HepG2 (cell line): ENCODE data around the gene STAM. TPM values are rescaled to one million over a fixed set of nuclear protein-coding genes. Genes with fewer than 3 reads are reported as not detected.

Source experiments
- ATAC-seq: fragments of 200-7000 bp; cut with Tn5 transposase; 3 replicates; pipeline ENCODE4 v1.9.1; 2020; ENCODE audit warnings: mild to moderate bottlenecking, moderate library complexity
- BruUV-seq: library from RNA; stranded (reverse); fragments of 400-500 nt; replicated peaks from 2 replicates; lab custom pipeline; 2021; lab: Mats Ljungman, UMichigan
- CTCF ChIA-PET: fragments of 300-600 bp; formaldehyde crosslinking; extraction: SDS; loops from one replicate; lab custom pipeline; 2021; ENCODE audit warnings: low total read pairs, inconsistent platforms, low intra/inter-chr PET ratio; lab: Yijun Ruan, JAX
- POLR2A ChIA-PET: fragments of 350-600 bp; sonication (Branson Sonifier 250); formaldehyde crosslinking; loops from one replicate; lab custom pipeline; 2020; ENCODE audit warnings: antibody characterized with exemption, inconsistent platforms; lab: Yijun Ruan, JAX
- DNase-seq: peaks from one replicate; pipeline ENCODE4 v3.0.0-alpha.2; 2015; ENCODE audit warnings: low spot score
- FAIRE-seq: peaks from 3 replicates; lab custom pipeline; 2011; peaks lifted over from hg19 to GRCh38; lab: Jason Lieb, UNC
- H2AFZ ChIP-seq: one replicate; pipeline ENCODE4 v1.6.1; 2011; ENCODE audit warnings: low read length, inconsistent platforms
- H3K27ac ChIP-seq: fragments of 300-600 bp; 3 replicates; pipeline ENCODE4 v1.8.0; 2011; ENCODE audit warnings: mixed run types, mild to moderate bottlenecking, mixed read lengths, low read length, inconsistent platforms; ENCODE audit not compliant: insufficient read depth; ENCODE audit errors: extremely low read length
- H3K27me3 ChIP-seq, 2 experiments: fragments of 200-600 bp in 1 of 2; 2 replicates in 1 of 2; 3 replicates in 1 of 2; pipeline versions ENCODE4 v1.6.0 to v1.8.0; 2011; ENCODE audit warnings: low read length in 2 of 2, mild to moderate bottlenecking in 2 of 2, moderate library complexity in 2 of 2, inconsistent platforms in 1 of 2; ENCODE audit not compliant: insufficient read depth in 2 of 2, control insufficient read depth in 1 of 2
- H3K36me3 ChIP-seq, 2 experiments: fragments of 200-600 bp in 1 of 2; replicated peaks in 1 of 2; 2 replicates in 1 of 2; 3 replicates in 1 of 2; pipeline versions ENCODE4 v1.5.1 to v1.8.0; 2011; ENCODE audit warnings: low read length in 2 of 2, inconsistent platforms in 1 of 2; ENCODE audit not compliant: insufficient read depth in 2 of 2, control insufficient read depth in 1 of 2
- H3K4me1 ChIP-seq: 2 replicates; pipeline ENCODE4 v1.5.1; 2012; ENCODE audit warnings: low read length, inconsistent platforms; ENCODE audit not compliant: insufficient read depth
- H3K4me2 ChIP-seq: 2 replicates; pipeline ENCODE4 v1.6.0; 2011; ENCODE audit warnings: low read depth, low read length, inconsistent platforms
- H3K4me3 ChIP-seq, 3 experiments: fragments of 200-600 bp in 1 of 3; sonication (generic), shearing (Covaris generic) in 1 of 3; replicated peaks in 1 of 3; 2 replicates each; pipeline ENCODE4 v1.5.1; 2011 to 2016; ENCODE audit warnings: low read length in 3 of 3, inconsistent platforms in 2 of 3, low read depth in 2 of 3, mild to moderate bottlenecking in 2 of 3, control low read depth in 1 of 3, mixed read lengths in 1 of 3; ENCODE audit not compliant: insufficient read depth in 1 of 3
- H3K79me2 ChIP-seq: one replicate; pipeline ENCODE4 v1.6.1; 2011; ENCODE audit warnings: low read length, inconsistent platforms; ENCODE audit not compliant: insufficient read depth
- H3K9ac ChIP-seq: 2 replicates; pipeline ENCODE4 v1.6.0; 2011; ENCODE audit warnings: mild to moderate bottlenecking, low read depth, low read length, inconsistent platforms; ENCODE audit not compliant: insufficient read depth
- H3K9me3 ChIP-seq: 2 replicates; pipeline ENCODE4 v1.5.1; 2012; ENCODE audit warnings: mild to moderate bottlenecking, low read length
- H4K20me1 ChIP-seq: 2 replicates; pipeline ENCODE4 v1.6.0; 2011; ENCODE audit warnings: inconsistent platforms, mild to moderate bottlenecking, low read length, moderate library complexity; ENCODE audit not compliant: insufficient read depth
- KLF15 ChIP-seq: sonication (generic); formaldehyde crosslinking; IDR thresholded peaks from 2 replicates; pipeline ENCODE4 v1.8.1; 2023; ENCODE audit warnings: borderline replicate concordance, mild to moderate bottlenecking, inconsistent platforms, missing genetic modification reagents, mixed read lengths
- NBN ChIP-seq: fragments of 450-650 bp; conservative IDR thresholded peaks from 2 replicates; pipeline ENCODE4 v1.6.1; 2017
- YEATS2 ChIP-seq: sonication (generic); formaldehyde crosslinking; IDR thresholded peaks from 2 replicates; pipeline ENCODE4 v1.4.0; 2020; ENCODE audit warnings: missing genetic modification reagents, borderline replicate concordance
- ZNF17 ChIP-seq: sonication (generic); formaldehyde crosslinking; IDR thresholded peaks from 2 replicates; pipeline ENCODE4 v1.5.0; 2020; ENCODE audit warnings: mild to moderate bottlenecking, missing genetic modification reagents
- ZNF362 ChIP-seq: sonication (generic); formaldehyde crosslinking; IDR thresholded peaks from 2 replicates; pipeline ENCODE4 v1.4.0; 2020; ENCODE audit warnings: missing genetic modification reagents, mild to moderate bottlenecking, borderline replicate concordance
- ZNF468 ChIP-seq: sonication (generic); formaldehyde crosslinking; IDR thresholded peaks from 2 replicates; pipeline ENCODE4 v1.8.0; 2022; ENCODE audit warnings: mild to moderate bottlenecking, moderate library complexity, missing genetic modification reagents
- ZNF512B ChIP-seq: sonication (generic); formaldehyde crosslinking; IDR thresholded peaks from 2 replicates; pipeline ENCODE4 v1.5.1; 2020; ENCODE audit warnings: missing genetic modification reagents, mild to moderate bottlenecking, borderline replicate concordance
- ZNF800 ChIP-seq: sonication (generic); formaldehyde crosslinking; IDR thresholded peaks from 2 replicates; pipeline ENCODE4 v1.4.0; 2020; ENCODE audit warnings: missing genetic modification reagents
- ZSCAN30 ChIP-seq: sonication (generic); formaldehyde crosslinking; IDR thresholded peaks from 2 replicates; pipeline ENCODE4 v1.5.0; 2020; ENCODE audit warnings: mild to moderate bottlenecking, missing genetic modification reagents
- WGBS: methylation state at CpG from one replicate; pipeline ENCODE4 v1.1.6; 2017; ENCODE audit warnings: low lambda C conversion rate; 5-methylcytosine and 5-hydroxymethylcytosine counted together
- in situ Hi-C: cut with HindIII; loops from 2 replicates; pipeline ENCODE4 v1.10.0; 2017; ENCODE audit warnings: low pct_unique_long_range_greater_than_20kb; ENCODE audit not compliant: extremely low pct_ligation_motif_present
- intact Hi-C: fragments of 100-400 bp; cut with micrococcal nuclease; formaldehyde crosslinking; loops from one replicate; pipeline ENCODE4 v1.10.0; 2022; ENCODE audit not compliant: unreplicated experiment
- polyA plus RNA-seq, 8 experiments: library from polyadenylated mRNA; depleted of rRNA in 3 of 8; stranded (reverse) in 7 of 8; unstranded in 1 of 8; fragments of >200 nt; fragmentation: Illumina TruSeq in 4 of 8; extraction: Trizol in 4 of 8; gene quantifications; 2 replicates each; pipeline versions ENCODE4 v1.2.1 to v1.2.3, GENCODE V29; 2011 to 2016; ENCODE audit warnings: low read depth in 4 of 8, missing spikeins in 1 of 8, mixed read lengths in 1 of 8; ENCODE audit not compliant: insufficient read depth in 1 of 8
- total RNA-seq, 5 experiments: library from RNA; depleted of rRNA; stranded (reverse); fragments of >200 nt; fragmentation: Illumina TruSeq; extraction: Trizol; gene quantifications; 2 replicates each; pipeline ENCODE4 v1.2.3, GENCODE V29; 2016; ENCODE audit warnings: low read depth in 1 of 5
- TF ChIP-seq, protein P1 (sequence below): sonication (generic); formaldehyde crosslinking; conservative IDR thresholded peaks from 2 replicates; pipeline ENCODE4 v1.8.0; 2022; ENCODE audit warnings: mild to moderate bottlenecking, moderate library complexity, missing genetic modification reagents
- TF ChIP-seq, protein P2 (sequence below): sonication (generic); formaldehyde crosslinking; IDR thresholded peaks from 2 replicates; pipeline ENCODE4 v1.8.1; 2023; ENCODE audit warnings: missing genetic modification reagents, inconsistent platforms, borderline replicate concordance
- TF ChIP-seq, protein P3 (sequence below): IDR thresholded peaks from 2 replicates; pipeline ENCODE4 v1.6.1; 2016

The STAM gene
- total and polyA plus RNA-seq, 2 of the 13 experiments (the other 11 are each of a cell fraction or from before 2014, with no cell fraction given): 19.5 to 25.1 TPM

- TF ChIP-seq ZNF800 (CRISPR knock-in tag) (no peak), ZNF362 (CRISPR knock-in tag) (no peak)
- TF ChIP-seq, protein P1, sequence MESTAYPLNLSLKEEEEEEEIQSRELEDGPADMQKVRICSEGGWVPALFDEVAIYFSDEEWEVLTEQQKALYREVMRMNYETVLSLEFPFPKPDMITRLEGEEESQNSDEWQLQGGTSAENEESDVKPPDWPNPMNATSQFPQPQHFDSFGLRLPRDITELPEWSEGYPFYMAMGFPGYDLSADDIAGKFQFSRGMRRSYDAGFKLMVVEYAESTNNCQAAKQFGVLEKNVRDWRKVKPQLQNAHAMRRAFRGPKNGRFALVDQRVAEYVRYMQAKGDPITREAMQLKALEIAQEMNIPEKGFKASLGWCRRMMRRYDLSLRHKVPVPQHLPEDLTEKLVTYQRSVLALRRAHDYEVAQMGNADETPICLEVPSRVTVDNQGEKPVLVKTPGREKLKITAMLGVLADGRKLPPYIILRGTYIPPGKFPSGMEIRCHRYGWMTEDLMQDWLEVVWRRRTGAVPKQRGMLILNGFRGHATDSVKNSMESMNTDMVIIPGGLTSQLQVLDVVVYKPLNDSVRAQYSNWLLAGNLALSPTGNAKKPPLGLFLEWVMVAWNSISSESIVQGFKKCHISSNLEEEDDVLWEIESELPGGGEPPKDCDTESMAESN (CRISPR knock-in tag): no peak
Observed at GRCh38 chr10:17698696-17699095, 54.7 kb downstream of the STAM start (continued).

DNA sequence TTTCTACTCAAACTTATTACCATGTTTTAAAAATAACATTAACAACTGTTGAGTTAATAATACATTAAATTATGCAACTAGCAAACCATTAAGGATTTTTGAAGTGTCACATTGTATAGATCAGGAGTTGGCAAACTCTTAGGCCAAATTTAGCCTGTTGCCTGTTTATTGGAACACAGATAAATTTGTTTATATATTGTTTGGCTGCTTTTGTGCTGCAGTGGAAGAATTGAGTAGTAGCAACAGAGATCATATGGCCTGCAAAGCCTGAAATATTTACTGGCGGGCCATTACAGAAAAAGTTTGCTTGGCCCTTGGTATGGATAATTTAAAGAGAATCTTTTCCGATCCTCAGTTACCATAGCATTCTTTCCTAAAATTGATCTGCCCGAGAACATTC is 57.4 kb downstream of the STAM start:
- Histone ChIP-seq H3K4me2 (no peak overlapping the region), H4K20me1 (no peaks in the 10 kb centered on the region), H3K9ac (no peak overlapping the region), H3K27me3 (no peaks in the 10 kb centered on the region), H3K9me3 (no peaks in the 10 kb centered on the region), H3K4me3 (no peak overlapping the region), H3K79me2 (no peaks in the 10 kb centered on the region), H3K27ac (no peak overlapping the region), H2AFZ (no peak overlapping the region), H3K4me1 (no peaks in the 10 kb centered on the region), H3K36me3 (peaks cover 4 to 37% of the 10 kb centered on the region in 2 experiments)
- FAIRE-seq (no peak), ATAC-seq (no peak), DNase-seq (no peak)
- BruUV-seq: no TSS peak
- WGBS: 99% methylated on average over 3 of the region's 3 CpGs
- ChIA-PET POLR2A (no interaction called here), CTCF (no interaction called here)
- intact Hi-C loops (no loop called here), in situ Hi-C loops (no loop called here)
- TF ChIP-seq ZNF512B: no peak
- TF ChIP-seq, protein P2, sequence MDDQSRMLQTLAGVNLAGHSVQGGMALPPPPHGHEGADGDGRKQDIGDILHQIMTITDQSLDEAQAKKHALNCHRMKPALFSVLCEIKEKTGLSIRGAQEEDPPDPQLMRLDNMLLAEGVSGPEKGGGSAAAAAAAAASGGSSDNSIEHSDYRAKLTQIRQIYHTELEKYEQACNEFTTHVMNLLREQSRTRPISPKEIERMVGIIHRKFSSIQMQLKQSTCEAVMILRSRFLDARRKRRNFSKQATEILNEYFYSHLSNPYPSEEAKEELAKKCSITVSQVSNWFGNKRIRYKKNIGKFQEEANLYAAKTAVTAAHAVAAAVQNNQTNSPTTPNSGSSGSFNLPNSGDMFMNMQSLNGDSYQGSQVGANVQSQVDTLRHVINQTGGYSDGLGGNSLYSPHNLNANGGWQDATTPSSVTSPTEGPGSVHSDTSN (CRISPR knock-in tag): no peak
- TF ChIP-seq ZNF468 (CRISPR knock-in tag): no peak
- TF ChIP-seq YEATS2 (CRISPR knock-in tag): no peak
- TF ChIP-seq KLF15: no peak
- no peak for TF ChIP-seq NBN
- TF ChIP-seq ZNF17 (CRISPR knock-in tag): no peak
- no peak for TF ChIP-seq ZSCAN30
- TF ChIP-seq, protein P3, sequence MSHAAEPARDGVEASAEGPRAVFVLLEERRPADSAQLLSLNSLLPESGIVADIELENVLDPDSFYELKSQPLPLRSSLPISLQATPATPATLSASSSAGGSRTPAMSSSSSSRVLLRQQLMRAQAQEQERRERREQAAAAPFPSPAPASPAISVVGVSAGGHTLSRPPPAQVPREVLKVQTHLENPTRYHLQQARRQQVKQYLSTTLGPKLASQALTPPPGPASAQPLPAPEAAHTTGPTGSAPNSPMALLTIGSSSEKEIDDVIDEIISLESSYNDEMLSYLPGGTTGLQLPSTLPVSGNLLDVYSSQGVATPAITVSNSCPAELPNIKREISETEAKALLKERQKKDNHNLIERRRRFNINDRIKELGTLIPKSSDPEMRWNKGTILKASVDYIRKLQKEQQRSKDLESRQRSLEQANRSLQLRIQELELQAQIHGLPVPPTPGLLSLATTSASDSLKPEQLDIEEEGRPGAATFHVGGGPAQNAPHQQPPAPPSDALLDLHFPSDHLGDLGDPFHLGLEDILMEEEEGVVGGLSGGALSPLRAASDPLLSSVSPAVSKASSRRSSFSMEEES (CRISPR knock-in tag): no peak
